Omental fat pad (tissue), 4 donors: ENCODE results near the gene DNMT3L. TPM values are rescaled to one million over a fixed set of nuclear protein-coding genes. Genes with fewer than 3 reads are reported as not detected.
"Not testable (repeated sequence)": the region's sequence is repeated elsewhere in the genome, so short reads cannot be mapped to it uniquely, and the experiment has no call there.

ENCODE experiments used
- ATAC-seq: fragments of 150-250 bp; one replicate; pipeline ENCODE4 v1.9.1; 2016; ENCODE audit warnings: mild to moderate bottlenecking, moderate library complexity; ENCODE audit not compliant: low FRiP score
- DNase-seq: peaks from one replicate; pipeline ENCODE4 v3.0.0-alpha.2; 2019; ENCODE audit warnings: low spot score
- CTCF ChIP-seq, 3 donors: fragments of 450-650 bp; IDR thresholded peaks; one replicate each; pipeline ENCODE4 v1.5.1; 2016 to 2017; ENCODE audit warnings: antibody characterized with exemption in 3 of 3, mild to moderate bottlenecking in 3 of 3, moderate library complexity in 2 of 3
- total RNA-seq, 4 donors: library from RNA; depleted of rRNA; stranded (reverse); fragments of >200 nt; gene quantifications; one replicate each; pipeline ENCODE4 v1.1.0, GENCODE V29; 2016

Gene DNMT3L
- total RNA-seq, 4 donors from 2014 or later: not detected

GRCh38 chr21:44253832-44254710 lies 7.6 kb downstream of the DNMT3L start:
- no peak for DNase-seq
- no peak for TF ChIP-seq CTCF (IDR thresholded peaks at IDR 0.05)
- no peak for ATAC-seq

- ATAC-seq: peak; percentile 52
- not testable (repeated sequence) for DNase-seq
Observed at GRCh38 chr21:44249204-44250037, 12.3 kb downstream of the DNMT3L start.

- ATAC-seq: peak; percentile 78
- DNase-seq: not testable (repeated sequence)
Observed at GRCh38 chr21:44247904-44248303, 13.8 kb downstream of the DNMT3L start.

- not testable (repeated sequence) for DNase-seq, ATAC-seq
Observed at GRCh38 chr21:44243980-44244379, 17.7 kb downstream of the DNMT3L start.

- not testable (repeated sequence) for DNase-seq, ATAC-seq
Observed at GRCh38 chr21:44241281-44241680, 20.4 kb downstream of the DNMT3L start.

GRCh38 chr21:44240842-44241241 lies 20.9 kb downstream of the DNMT3L start, which contains the start of gene ICOSLG:
TSS of gene ICOSLG (minus strand) at chr21:44240943. CDS start at chr21:44240817, 126 bp downstream.
- DNase-seq: not testable (repeated sequence)
- peak; percentile 66 for ATAC-seq

GRCh38 chr21:44240353-44240752 lies 21.3 kb downstream of the DNMT3L start:
- ATAC-seq: peak; percentile 76
- DNase-seq: not testable (repeated sequence)

- ATAC-seq, DNase-seq: not testable (repeated sequence)
Observed at GRCh38 chr21:44229561-44229960, 32.1 kb downstream of the DNMT3L start.

GRCh38 chr21:44228109-44228508 lies 33.6 kb downstream of the DNMT3L start:
- not testable (repeated sequence) for DNase-seq, ATAC-seq

GRCh38 chr21:44227614-44228013 lies 34.1 kb downstream of the DNMT3L start:
- not testable (repeated sequence) for DNase-seq, ATAC-seq

GRCh38 chr21:44225605-44226004 lies 36.1 kb downstream of the DNMT3L start:
- not testable (repeated sequence) for ATAC-seq, DNase-seq

GRCh38 chr21:44223334-44223733 lies 38.4 kb downstream of the DNMT3L start:
- ATAC-seq, DNase-seq: not testable (repeated sequence)

- DNase-seq, ATAC-seq: not testable (repeated sequence)
Observed at GRCh38 chr21:44220674-44221073, 41.0 kb downstream of the DNMT3L start.

- DNase-seq, ATAC-seq: not testable (repeated sequence)
Observed at GRCh38 chr21:44218461-44218860, 43.2 kb downstream of the DNMT3L start.

- ATAC-seq, DNase-seq: not testable (repeated sequence)
Observed at GRCh38 chr21:44211978-44212377, 49.7 kb downstream of the DNMT3L start.

- ATAC-seq, DNase-seq: not testable (repeated sequence)
Observed at GRCh38 chr21:44211574-44211973, 50.1 kb downstream of the DNMT3L start.

GRCh38 chr21:44207860-44208646 lies 53.6 kb downstream of the DNMT3L start:
- ATAC-seq: peak; percentile 44
- DNase-seq: not testable (repeated sequence)
